ENCODE results near the gene NHSL1. TPM values are rescaled to one million over a fixed set of nuclear protein-coding genes. Genes with fewer than 3 reads are reported as not detected.

NHSL1 gene
- total and polyA plus RNA-seq, 9 of the 15 experiments (the other 6 are each of a cell fraction or from before 2014, with no cell fraction given): 0.09 to 0.20 TPM; not detected in 7

DNA sequence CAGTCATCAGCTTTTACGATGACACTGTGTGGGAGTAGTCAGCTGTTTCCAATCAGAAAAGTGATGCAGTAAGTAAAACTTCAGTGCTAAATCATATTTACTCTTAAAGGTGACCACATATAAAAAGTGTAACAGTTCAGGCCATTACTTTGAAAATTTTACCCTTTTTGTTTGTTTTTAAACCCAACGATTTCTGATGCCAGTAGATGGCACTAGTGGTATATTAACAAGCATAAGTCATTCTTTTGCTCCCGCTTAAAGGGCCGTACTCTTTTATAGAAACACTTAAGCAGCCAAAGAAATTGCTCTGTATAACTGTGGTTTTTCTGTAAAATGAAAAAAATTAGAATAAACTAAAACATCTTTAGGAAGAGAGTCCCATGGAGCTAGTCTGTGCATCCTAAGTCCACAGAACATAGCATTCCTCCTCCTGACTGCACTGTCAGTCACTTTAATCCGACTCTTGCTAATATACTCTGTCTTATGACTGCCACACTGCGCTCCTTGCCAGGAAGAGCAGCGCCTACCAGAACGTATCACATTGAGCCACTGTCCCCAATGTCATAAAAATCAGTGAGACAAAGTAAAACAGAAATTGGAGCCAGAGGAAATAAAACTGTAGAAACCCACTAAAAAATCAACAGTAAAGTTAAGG is 70.2 kb downstream of the NHSL1 start:
- Histone ChIP-seq H3K36me3 (ENCODE audit: control insufficient read depth, insufficient read depth, low read length) (no peaks in the 10 kb centered on the region), H2AFZ (ENCODE audit: low read depth, low read length) (no peak overlapping the region), H3K9me1 (ENCODE audit: control insufficient read depth, insufficient read depth, low read length) (no peaks in the 10 kb centered on the region), H3K9me3 (replicated peaks; ENCODE audit: control insufficient read depth, insufficient read depth, low read depth, low read length) (no peaks in the 10 kb centered on the region), H3K79me2 (ENCODE audit: control insufficient read depth, insufficient read depth, low read length) (no peaks in the 10 kb centered on the region), H3K9ac (ENCODE audit: insufficient read depth in 1 of 2, low read depth in 2 of 2, low read length in 2 of 2) (no peak overlapping the region), H3K4me2 (ENCODE audit: insufficient read depth, low read length) (no peak overlapping the region), H4K20me1 (replicated peaks; ENCODE audit: control insufficient read depth, insufficient read depth, low read length) (no peaks in the 10 kb centered on the region), H3K27ac (ENCODE audit: extremely low read depth, low read depth, low read length) (no peak overlapping the region), H3K4me3 (no peak overlapping the region), H3K4me1 (replicated peaks in 1 of 2; ENCODE audit: control insufficient read depth in 2 of 2, insufficient read depth in 2 of 2, low read length in 2 of 2) (peaks cover 0 to 7% of the 10 kb centered on the region in 2 experiments; a peak in 1 of 5 replicates), H3K27me3 (ENCODE audit: control insufficient read depth in 2 of 2, insufficient read depth in 2 of 2, low read length in 2 of 2) (peaks cover 56 to 62% of the 10 kb centered on the region in 2 experiments)
- in situ Hi-C loops (cut with MboI): no loop called here
- WGBS (ENCODE audit: insufficient coverage, low coverage, missing lambda C conversion rate): 4% methylated on average over 8 of the region's 8 CpGs
- FAIRE-seq (peak; percentile 89), ATAC-seq (peak; percentile 73), DNase-seq (ENCODE audit: extremely low read depth in 1 of 4, low spot score in 3 of 4) (peak; percentile 33 to 46 (median 40))
- ChIA-PET POLR2A (interaction anchor here (2.2 kb wide), 1 partner anchor 15 kb away, joined by 9 read pairs; no protein-coding TSS in a partner anchor), CTCF (ENCODE audit: low intra/inter-chr PET ratio) (interaction anchor here (0.6 kb wide), 1 partner anchor 143 kb away, joined by 3 read pairs; no protein-coding TSS in a partner anchor)
- no TSS peak for BruUV-seq (replicated peaks)
- intact Hi-C loops (cut with micrococcal nuclease): loop anchor here (1.0 to 10.0 kb wide), 5 partner anchors 80 to 936 kb away; no protein-coding TSS in a partner anchor
- TF ChIP-seq NCOA4 (IDR thresholded peaks at IDR 0.05; ENCODE audit: partially characterized antibody) (no peak), CBFB (CRISPR knock-in tag; IDR thresholded peaks at IDR 0.05) (no peak), SMAD1 (IDR thresholded peaks at IDR 0.05; ENCODE audit: low read depth, low read length, partially characterized antibody) (no peak), KLF10 (CRISPR knock-in tag; IDR thresholded peaks at IDR 0.05) (no peak), ELF4 (CRISPR knock-in tag; IDR thresholded peaks at IDR 0.05) (no peak), BRCA1 (IDR thresholded peaks at IDR 0.05) (no peak), BRCA1 (CRISPR knock-in tag; IDR thresholded peaks at IDR 0.05) (no peak), HDAC6 (IDR thresholded peaks at IDR 0.05; ENCODE audit: low read depth, low read length) (no peak), NBN (IDR thresholded peaks at IDR 0.05; ENCODE audit: low read depth) (no peak), RBM14 (IDR thresholded peaks at IDR 0.05; ENCODE audit: borderline replicate concordance, insufficient read depth, low read depth, low read length) (no peak), NR2C2 (CRISPR knock-in tag; IDR thresholded peaks at IDR 0.05) (no peak), NR2C2 (tag; IDR thresholded peaks at IDR 0.05) (no peak), CHCHD3 (CRISPR knock-in tag; IDR thresholded peaks at IDR 0.05) (no peak), NFE2L1 (tag; IDR thresholded peaks at IDR 0.05; ENCODE audit: borderline replicate concordance, low read depth) (no peak)
- TF ChIP-seq, protein P1, sequence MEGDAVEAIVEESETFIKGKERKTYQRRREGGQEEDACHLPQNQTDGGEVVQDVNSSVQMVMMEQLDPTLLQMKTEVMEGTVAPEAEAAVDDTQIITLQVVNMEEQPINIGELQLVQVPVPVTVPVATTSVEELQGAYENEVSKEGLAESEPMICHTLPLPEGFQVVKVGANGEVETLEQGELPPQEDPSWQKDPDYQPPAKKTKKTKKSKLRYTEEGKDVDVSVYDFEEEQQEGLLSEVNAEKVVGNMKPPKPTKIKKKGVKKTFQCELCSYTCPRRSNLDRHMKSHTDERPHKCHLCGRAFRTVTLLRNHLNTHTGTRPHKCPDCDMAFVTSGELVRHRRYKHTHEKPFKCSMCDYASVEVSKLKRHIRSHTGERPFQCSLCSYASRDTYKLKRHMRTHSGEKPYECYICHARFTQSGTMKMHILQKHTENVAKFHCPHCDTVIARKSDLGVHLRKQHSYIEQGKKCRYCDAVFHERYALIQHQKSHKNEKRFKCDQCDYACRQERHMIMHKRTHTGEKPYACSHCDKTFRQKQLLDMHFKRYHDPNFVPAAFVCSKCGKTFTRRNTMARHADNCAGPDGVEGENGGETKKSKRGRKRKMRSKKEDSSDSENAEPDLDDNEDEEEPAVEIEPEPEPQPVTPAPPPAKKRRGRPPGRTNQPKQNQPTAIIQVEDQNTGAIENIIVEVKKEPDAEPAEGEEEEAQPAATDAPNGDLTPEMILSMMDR (IDR thresholded peaks at IDR 0.05 in 2 of 3, conservative IDR thresholded peaks at IDR 0.05 in 1 of 3; ENCODE audit: insufficient read depth in 2 of 3, low read depth in 1 of 3, low read length in 3 of 3): peak; percentile 45 to 82 (median 45); a peak in 4 of 6 replicates
- TF ChIP-seq, protein P2, sequence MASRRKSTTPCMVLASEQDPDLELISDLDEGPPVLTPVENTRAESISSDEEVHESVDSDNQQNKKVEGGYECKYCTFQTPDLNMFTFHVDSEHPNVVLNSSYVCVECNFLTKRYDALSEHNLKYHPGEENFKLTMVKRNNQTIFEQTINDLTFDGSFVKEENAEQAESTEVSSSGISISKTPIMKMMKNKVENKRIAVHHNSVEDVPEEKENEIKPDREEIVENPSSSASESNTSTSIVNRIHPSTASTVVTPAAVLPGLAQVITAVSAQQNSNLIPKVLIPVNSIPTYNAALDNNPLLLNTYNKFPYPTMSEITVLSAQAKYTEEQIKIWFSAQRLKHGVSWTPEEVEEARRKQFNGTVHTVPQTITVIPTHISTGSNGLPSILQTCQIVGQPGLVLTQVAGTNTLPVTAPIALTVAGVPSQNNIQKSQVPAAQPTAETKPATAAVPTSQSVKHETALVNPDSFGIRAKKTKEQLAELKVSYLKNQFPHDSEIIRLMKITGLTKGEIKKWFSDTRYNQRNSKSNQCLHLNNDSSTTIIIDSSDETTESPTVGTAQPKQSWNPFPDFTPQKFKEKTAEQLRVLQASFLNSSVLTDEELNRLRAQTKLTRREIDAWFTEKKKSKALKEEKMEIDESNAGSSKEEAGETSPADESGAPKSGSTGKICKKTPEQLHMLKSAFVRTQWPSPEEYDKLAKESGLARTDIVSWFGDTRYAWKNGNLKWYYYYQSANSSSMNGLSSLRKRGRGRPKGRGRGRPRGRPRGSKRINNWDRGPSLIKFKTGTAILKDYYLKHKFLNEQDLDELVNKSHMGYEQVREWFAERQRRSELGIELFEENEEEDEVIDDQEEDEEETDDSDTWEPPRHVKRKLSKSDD (conservative IDR thresholded peaks at IDR 0.05; ENCODE audit: low read length): no peak
- TF ChIP-seq, protein P3, sequence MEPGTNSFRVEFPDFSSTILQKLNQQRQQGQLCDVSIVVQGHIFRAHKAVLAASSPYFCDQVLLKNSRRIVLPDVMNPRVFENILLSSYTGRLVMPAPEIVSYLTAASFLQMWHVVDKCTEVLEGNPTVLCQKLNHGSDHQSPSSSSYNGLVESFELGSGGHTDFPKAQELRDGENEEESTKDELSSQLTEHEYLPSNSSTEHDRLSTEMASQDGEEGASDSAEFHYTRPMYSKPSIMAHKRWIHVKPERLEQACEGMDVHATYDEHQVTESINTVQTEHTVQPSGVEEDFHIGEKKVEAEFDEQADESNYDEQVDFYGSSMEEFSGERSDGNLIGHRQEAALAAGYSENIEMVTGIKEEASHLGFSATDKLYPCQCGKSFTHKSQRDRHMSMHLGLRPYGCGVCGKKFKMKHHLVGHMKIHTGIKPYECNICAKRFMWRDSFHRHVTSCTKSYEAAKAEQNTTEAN (CRISPR knock-in tag; IDR thresholded peaks at IDR 0.05): no peak

Data from K562 (cell line).